B cell (primary cell): Measurements from ENCODE around the gene LAMB1. TPM values are rescaled to one million over a fixed set of nuclear protein-coding genes. Genes with fewer than 3 reads are reported as not detected.

ENCODE experiments used
- ATAC-seq: fragments of 200-7000 bp; cut with Tn5 transposase; one replicate; pipeline ENCODE4 v1.10.0; 2021; ENCODE audit warnings: low read depth, mild to moderate bottlenecking, moderate number of reproducible peaks, moderate library complexity
- CTCF ChIA-PET: fragments of 350-600 bp; sonication (Branson Sonifier 250); formaldehyde crosslinking; loops from one replicate; lab custom pipeline; 2021; ENCODE audit warnings: antibody characterized with exemption, inconsistent platforms; lab: Charles Lee
- POLR2A ChIA-PET: fragments of 350-600 bp; sonication (Branson Sonifier 250); formaldehyde crosslinking; loops from one replicate; lab custom pipeline; 2021; ENCODE audit warnings: antibody characterized with exemption; lab: Charles Lee
- DNase-seq: peaks from one replicate; pipeline ENCODE4 v3.0.0; 2013
- H2AFZ ChIP-seq: 2 replicates; pipeline ENCODE4 v1.6.1; 2012; ENCODE audit warnings: mild to moderate bottlenecking, low read depth, low read length; ENCODE audit not compliant: insufficient read depth, poor library complexity, severe bottlenecking
- H3K27ac ChIP-seq, 2 donors: 1 replicate in 1 of 2; 2 replicates in 1 of 2; pipeline ENCODE4 v1.5.1; 2012 to 2013; ENCODE audit warnings: low read length in 2 of 2, mild to moderate bottlenecking in 2 of 2, moderate library complexity in 1 of 2
- H3K27me3 ChIP-seq, 4 experiments: fragments of 200-600 bp in 1 of 4; sonication (generic) in 1 of 4; replicated peaks in 1 of 4; 1 replicate in 2 of 4; 2 replicates in 2 of 4; pipeline versions ENCODE4 v1.6.1 to v1.7.0; 2013 to 2016; ENCODE audit warnings: low read length in 3 of 4, mild to moderate bottlenecking in 2 of 4, mixed read lengths in 1 of 4, moderate library complexity in 1 of 4; ENCODE audit not compliant: insufficient read depth in 4 of 4, control insufficient read depth in 3 of 4; ENCODE audit errors: control extremely low read depth in 1 of 4
- H3K36me3 ChIP-seq, 2 experiments: replicated peaks in 1 of 2; 1 replicate in 1 of 2; 2 replicates in 1 of 2; pipeline versions ENCODE4 v1.6.1 to v1.7.1; 2013; ENCODE audit warnings: low read length in 1 of 2; ENCODE audit not compliant: insufficient read depth in 2 of 2, control insufficient read depth in 1 of 2; ENCODE audit errors: control extremely low read depth in 1 of 2, extremely low read depth in 1 of 2
- H3K4me1 ChIP-seq, 2 donors: fragments of 200-600 bp in 1 of 2; sonication (generic) in 1 of 2; 1 replicate in 1 of 2; 2 replicates in 1 of 2; pipeline versions ENCODE4 v1.5.1 to v1.6.1; 2013 to 2017; ENCODE audit warnings: low read length in 2 of 2; ENCODE audit not compliant: control insufficient read depth in 2 of 2, insufficient read depth in 2 of 2
- H3K4me2 ChIP-seq: replicated peaks from 2 replicates; pipeline ENCODE3; 2012; ENCODE audit warnings: mild to moderate bottlenecking, low read depth, low read length; ENCODE audit not compliant: poor library complexity, severe bottlenecking
- H3K4me3 ChIP-seq, 5 experiments: fragments of 200-600 bp in 1 of 5; sonication (generic) in 1 of 5; 1 replicate in 3 of 5; 2 replicates in 2 of 5; pipeline versions ENCODE4 v1.5.1 to v1.7.0; 2011 to 2016; ENCODE audit warnings: low read length in 4 of 5, mild to moderate bottlenecking in 4 of 5, low read depth in 2 of 5, control low read depth in 1 of 5, moderate library complexity in 1 of 5; ENCODE audit not compliant: insufficient read depth in 1 of 5; ENCODE audit errors: control extremely low read depth in 1 of 5, extremely low read depth in 1 of 5
- H3K79me2 ChIP-seq: fragments of 200-600 bp; sonication (generic); one replicate; pipeline ENCODE4 v1.6.0; 2016; ENCODE audit warnings: low read length; ENCODE audit not compliant: control insufficient read depth, insufficient read depth
- H3K9ac ChIP-seq: fragments of 200-600 bp; sonication (generic); 2 replicates; pipeline ENCODE4 v1.6.1; 2017; ENCODE audit warnings: mild to moderate bottlenecking, low read length, moderate library complexity
- H3K9me3 ChIP-seq, 3 donors: one replicate each; pipeline versions ENCODE4 v1.6.1 to v1.7.1; 2013; ENCODE audit warnings: low read length in 2 of 3; ENCODE audit not compliant: control insufficient read depth in 2 of 3, insufficient read depth in 1 of 3; ENCODE audit errors: control extremely low read depth in 1 of 3
- H4K20me1 ChIP-seq: 2 replicates; pipeline ENCODE4 v1.6.0; 2012; ENCODE audit warnings: mild to moderate bottlenecking, low read length; ENCODE audit not compliant: insufficient read depth, control insufficient read depth, poor library complexity, severe bottlenecking
- H3K27ac Mint-ChIP-seq: one replicate; pipeline ENCODE4 v1.8.0; 2021; ENCODE audit warnings: mixed read lengths
- H3K27me3 Mint-ChIP-seq: one replicate; pipeline ENCODE4 v1.8.0; 2021; ENCODE audit warnings: mixed read lengths
- H3K4me1 Mint-ChIP-seq: one replicate; pipeline ENCODE4 v1.8.0; 2021; ENCODE audit warnings: mixed read lengths
- H3K4me3 Mint-ChIP-seq: one replicate; pipeline ENCODE4 v1.8.0; 2021; ENCODE audit warnings: mixed read lengths
- H3K9me3 Mint-ChIP-seq: one replicate; pipeline ENCODE4 v1.8.0; 2022; ENCODE audit warnings: mixed read lengths; ENCODE audit not compliant: insufficient read depth
- EZH2 ChIP-seq: IDR thresholded peaks from 2 replicates; pipeline ENCODE4 v1.6.1; 2012; ENCODE audit warnings: borderline replicate concordance, low read depth, mild to moderate bottlenecking, moderate library complexity, low read length; ENCODE audit not compliant: insufficient read depth, poor library complexity, severe bottlenecking
- WGBS: methylation state at CpG from one replicate; pipeline ENCODE4 v1.1.5; 2013; ENCODE audit warnings: missing lambda C conversion rate; ENCODE audit not compliant: insufficient coverage; 5-methylcytosine and 5-hydroxymethylcytosine counted together
- intact Hi-C: fragments of 100-400 bp; cut with micrococcal nuclease; formaldehyde crosslinking; loops from one replicate; pipeline ENCODE4 v1.10.0; 2022
- polyA plus RNA-seq: library from polyadenylated mRNA; depleted of rRNA; stranded (reverse); fragments of >200 nt; gene quantifications from 2 replicates; pipeline ENCODE4 v1.2.3, GENCODE V29; 2012
- total RNA-seq, 2 donors: library from RNA; stranded (reverse); fragments of 120-200 nt in 1 of 2; gene quantifications; 1 replicate in 1 of 2; 2 replicates in 1 of 2; pipeline versions ENCODE4 v1.2.3 to v1.2.4, GENCODE V29; 2013 to 2022
- TF ChIP-seq, protein P1 (sequence below): fragments of 200-600 bp; IDR thresholded peaks from one replicate; pipeline ENCODE4 v1.8.0; 2022; ENCODE audit warnings: antibody characterized with exemption, mild to moderate bottlenecking

Gene LAMB1
- total and polyA plus RNA-seq, 2 donors (not counting 1 experiment from before 2014, with no cell fraction given) = not detected

DNA sequence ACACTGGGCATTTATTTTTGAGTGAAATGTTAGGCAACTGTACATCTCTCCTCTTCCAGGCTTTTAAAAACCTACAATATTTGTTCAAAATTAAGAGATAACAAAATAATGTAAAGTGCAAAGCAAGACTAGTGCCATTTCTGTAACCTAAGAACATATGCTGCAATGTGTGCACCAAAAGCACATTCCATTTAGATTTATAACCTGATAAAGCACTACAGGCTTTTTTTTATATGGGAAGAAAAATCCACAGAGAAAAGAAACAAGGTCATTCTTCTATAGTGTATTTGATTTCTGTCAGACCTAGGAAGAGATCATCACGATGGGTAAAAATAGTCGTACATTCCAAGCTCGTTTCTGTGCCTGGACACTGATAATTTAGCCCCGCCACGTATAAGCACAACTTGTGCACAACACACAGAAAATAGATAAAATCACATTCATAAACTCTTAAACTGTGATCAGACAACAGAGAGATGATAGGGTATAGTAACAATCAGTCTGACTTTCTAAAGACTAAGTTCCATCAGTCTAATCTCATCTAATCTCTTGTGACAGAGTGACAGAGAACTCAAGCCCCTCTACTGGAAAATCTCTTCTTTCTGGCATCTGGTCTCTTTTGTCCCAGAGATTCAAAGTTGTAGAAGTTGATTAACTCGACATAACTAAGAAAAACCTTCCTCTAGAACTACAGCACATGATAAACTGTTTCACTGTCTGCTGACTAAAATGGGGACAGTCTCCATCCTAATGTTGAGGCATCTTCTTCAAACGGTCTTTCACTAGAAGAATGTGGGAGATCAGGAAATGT, 6.7 kb downstream of the LAMB1 start:
- Histone ChIP-seq H4K20me1 (no peaks in the 10 kb centered on the region), H3K4me3 (no peak overlapping the region), H3K79me2 (no peaks in the 10 kb centered on the region), H2AFZ (no peak overlapping the region), H3K9me3 (peaks cover 0 to 3% (median 0%) of the 10 kb centered on the region in 3 donors), H3K4me1 (peaks cover 1 to 3% of the 10 kb centered on the region in 2 donors), H3K27me3 (peaks cover 0 to 26% (median 16%) of the 10 kb centered on the region in 4 experiments), H3K4me2 (no peak overlapping the region), H3K27ac (no peak overlapping the region), H3K9ac (no peak overlapping the region), H3K36me3 (no peaks in the 10 kb centered on the region)
- 100% methylated on average over 1 of the region's 7 CpGs for WGBS
- POLR2A ChIA-PET = no interaction called here
- ATAC-seq (no peak), DNase-seq (no peak)
- TF ChIP-seq EZH2 = no peak
- TF ChIP-seq, protein P1, sequence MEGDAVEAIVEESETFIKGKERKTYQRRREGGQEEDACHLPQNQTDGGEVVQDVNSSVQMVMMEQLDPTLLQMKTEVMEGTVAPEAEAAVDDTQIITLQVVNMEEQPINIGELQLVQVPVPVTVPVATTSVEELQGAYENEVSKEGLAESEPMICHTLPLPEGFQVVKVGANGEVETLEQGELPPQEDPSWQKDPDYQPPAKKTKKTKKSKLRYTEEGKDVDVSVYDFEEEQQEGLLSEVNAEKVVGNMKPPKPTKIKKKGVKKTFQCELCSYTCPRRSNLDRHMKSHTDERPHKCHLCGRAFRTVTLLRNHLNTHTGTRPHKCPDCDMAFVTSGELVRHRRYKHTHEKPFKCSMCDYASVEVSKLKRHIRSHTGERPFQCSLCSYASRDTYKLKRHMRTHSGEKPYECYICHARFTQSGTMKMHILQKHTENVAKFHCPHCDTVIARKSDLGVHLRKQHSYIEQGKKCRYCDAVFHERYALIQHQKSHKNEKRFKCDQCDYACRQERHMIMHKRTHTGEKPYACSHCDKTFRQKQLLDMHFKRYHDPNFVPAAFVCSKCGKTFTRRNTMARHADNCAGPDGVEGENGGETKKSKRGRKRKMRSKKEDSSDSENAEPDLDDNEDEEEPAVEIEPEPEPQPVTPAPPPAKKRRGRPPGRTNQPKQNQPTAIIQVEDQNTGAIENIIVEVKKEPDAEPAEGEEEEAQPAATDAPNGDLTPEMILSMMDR = no peak
- H3K27me3 Mint-ChIP-seq = peaks cover 59% of the 10 kb centered on the region
- no peaks in the 10 kb centered on the region for H3K4me1 Mint-ChIP-seq
- H3K9me3 Mint-ChIP-seq = no peaks in the 10 kb centered on the region
- intact Hi-C loops = no loop called here
- CTCF ChIA-PET = no interaction called here
- H3K27ac Mint-ChIP-seq = no peak overlapping the region
- no peak overlapping the region for H3K4me3 Mint-ChIP-seq
